GM20431 (cell line): ENCODE measurements around the gene PKP2.
"Not testable (repeated sequence)": the region's sequence is repeated elsewhere in the genome, so short reads cannot be mapped to it uniquely, and the experiment has no call there.

Experiments
- in situ Hi-C: fragments of 300-500 bp; cut with MseI, MboI; formaldehyde crosslinking; loops from one replicate; pipeline ENCODE4 v1.15.0; 2020; ENCODE audit warnings: low sequenced_read_pairs; ENCODE audit not compliant: unreplicated experiment

PKP2 gene

DNA sequence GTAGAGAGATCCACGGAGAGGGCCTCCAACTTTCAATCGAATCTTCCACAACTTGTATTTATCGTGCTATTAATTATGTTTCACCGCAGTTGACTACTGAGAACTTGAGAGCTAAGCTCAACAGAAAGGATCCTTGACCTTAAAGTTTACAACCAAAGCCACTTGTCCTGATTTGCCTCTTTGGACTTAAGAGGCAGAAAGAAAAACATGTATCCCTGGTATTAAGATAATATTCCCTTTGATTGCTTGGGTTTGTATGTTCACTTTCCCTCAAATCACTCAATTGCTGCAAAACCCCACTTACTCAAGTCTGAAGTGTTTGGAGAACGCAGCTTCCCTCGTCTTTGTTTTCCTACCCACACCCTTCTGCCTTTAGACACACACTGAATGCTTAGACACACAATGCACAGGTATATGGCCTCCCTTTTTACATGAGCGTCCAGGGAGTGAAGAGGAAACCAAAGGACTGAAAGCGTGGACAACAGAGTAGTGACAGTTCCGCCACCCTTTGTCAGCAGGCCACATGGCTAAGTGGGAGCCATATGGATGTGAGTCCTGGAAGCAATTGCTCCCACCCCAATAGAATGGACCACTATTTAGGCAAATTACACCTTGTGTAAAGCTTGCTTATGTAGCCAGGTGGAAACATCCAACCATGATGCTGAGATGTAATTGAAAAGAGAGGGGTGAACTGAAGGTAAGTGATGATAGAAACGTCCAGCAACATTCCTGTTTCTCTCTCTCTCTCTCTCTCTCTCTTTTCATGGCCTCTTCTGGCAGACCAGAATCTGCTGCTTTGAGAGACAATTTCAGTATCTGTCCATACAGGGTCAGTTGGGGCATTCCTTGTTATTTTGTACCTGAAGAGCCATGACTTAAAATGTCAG lies 1.4 kb upstream of the PKP2 start:
- in situ Hi-C loops: no loop called here

DNA sequence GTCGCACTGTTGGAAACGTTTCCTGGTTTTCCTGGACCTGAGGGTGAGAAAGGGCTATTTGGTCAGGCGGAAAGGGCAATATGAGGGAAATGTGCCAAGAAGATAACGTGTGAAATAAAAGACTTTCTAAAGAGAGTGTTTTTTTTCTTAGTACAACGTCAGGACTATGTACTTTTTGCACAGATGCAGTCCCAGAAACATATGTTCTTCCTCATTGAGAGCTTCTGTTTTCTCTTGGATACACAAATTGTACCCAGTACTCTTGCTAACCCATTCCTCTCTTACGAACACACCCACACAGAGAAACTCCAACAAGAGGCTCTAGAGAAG lies 669 bp upstream of the PKP2 start:
- in situ Hi-C loops: no loop called here

DNA sequence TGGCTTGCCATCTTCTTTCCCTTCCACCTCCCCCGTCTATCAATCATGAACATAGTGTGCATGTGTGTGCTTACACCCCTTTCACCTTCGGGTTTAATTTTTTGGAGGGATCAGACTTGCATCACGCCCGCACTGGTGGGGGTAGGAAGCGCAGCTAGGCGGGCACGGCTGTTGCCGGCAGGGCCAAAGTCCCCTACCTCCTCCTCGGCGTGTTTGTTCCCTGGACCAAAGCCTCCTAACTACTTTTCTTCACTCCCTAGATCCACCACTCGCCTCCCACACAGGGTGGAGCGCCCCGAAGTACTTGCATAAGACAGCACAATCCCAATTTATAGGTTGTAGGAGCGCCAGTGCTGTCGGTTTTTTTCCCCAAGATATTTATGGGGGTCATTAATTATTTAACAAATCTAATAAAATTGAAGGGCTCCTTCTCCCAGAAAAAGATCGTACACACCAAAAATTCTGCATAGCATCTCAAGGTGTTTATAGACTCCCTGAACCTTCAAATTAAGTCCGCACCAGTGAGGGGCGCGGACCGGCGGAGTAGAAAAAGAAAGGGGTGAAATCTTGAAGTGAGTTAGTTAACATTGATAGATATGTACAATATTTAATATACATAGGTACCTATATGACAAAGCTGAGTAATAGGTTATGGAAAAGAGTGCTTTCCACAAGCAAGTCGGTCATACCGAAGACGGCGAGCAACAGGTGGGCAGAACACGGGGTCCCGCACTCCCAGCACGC lies 717 bp downstream of the PKP2 start:
- in situ Hi-C loops: no loop called here

GRCh38 chr12:32894566-32894965 lies 2.0 kb downstream of the PKP2 start:
- in situ Hi-C loops: no loop called here

DNA sequence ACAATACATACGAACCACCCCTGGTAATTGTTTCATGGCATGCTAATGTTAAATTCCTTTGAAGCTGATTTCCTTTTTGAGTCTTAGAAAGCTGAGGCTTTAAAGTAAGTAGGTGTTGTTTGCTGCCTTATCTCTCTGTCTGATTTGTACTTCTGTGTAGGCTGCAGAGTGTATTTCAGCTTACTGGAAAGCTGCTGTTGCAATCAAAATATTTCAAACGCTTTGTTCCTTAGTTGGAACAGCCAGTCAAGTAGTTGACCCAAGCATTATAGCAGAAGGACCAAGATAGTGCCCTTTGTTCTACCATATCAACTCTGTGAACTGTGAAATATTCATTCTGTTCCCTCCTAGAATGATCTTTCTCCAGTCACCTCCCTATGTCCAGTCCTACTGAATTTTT lies 3.1 kb downstream of the PKP2 start:
- in situ Hi-C loops: no loop called here

DNA sequence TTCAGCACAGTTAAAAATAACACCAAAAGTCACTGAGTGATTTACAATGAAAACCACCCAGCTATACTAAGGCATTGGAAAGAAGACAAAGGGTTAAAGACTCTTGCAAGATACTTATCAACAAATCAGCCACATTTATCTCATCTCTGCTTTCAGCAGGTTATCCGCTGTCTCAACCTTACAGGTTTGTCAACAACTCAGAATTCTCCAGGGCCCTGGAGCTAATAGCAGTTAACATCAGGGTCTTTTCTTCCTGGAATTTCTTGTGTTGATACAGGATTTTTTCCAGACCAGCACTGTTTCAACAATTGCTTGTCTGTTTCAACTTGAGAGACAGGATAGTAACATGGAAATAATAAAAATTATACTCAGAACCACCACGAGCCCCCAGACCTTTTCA lies 3.5 kb downstream of the PKP2 start:
- in situ Hi-C loops: no loop called here

GRCh38 chr12:32892369-32892768 lies 4.2 kb downstream of the PKP2 start:
- in situ Hi-C loops: not testable (repeated sequence)

DNA sequence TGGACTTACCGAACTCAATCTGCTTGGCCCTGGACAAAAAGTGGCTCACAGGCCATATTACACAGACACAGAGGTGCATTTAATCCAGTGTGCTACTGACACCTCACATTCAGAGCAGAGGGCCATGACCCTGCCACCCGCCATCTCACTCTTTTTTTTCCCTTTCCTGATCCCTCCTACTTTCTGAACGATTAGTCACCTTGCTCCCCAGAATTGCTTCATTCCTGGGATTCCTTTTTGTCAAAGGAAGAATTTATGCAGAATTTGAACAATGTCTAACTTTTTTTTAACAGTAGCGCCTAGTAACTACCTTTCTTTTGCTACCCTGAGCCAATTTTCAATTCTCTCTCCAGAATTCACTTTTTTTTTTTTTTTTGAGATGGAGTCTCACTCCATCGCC lies 4.6 kb downstream of the PKP2 start:
- in situ Hi-C loops: no loop called here

DNA sequence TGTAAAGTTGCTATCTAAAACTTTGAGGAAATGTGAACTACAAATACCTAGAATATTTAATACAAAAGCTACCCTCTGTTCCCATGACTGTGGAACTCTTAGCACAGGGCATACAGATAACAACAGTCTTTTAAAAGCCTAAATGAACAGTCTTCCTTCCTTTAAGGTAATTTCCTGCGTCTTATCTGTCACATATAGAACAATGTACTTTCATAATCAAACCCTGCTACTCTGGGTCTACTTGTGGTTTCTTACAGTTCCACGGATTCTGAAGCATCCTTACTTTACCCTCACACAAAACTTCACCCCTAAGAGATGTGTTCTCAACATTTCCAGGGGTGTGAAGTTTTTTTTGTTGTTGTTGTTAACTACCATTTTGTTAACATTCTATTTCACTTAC lies 5.1 kb downstream of the PKP2 start:
- in situ Hi-C loops: no loop called here

GRCh38 chr12:32889011-32889760 lies 7.4 kb downstream of the PKP2 start:
- in situ Hi-C loops: no loop called here

DNA sequence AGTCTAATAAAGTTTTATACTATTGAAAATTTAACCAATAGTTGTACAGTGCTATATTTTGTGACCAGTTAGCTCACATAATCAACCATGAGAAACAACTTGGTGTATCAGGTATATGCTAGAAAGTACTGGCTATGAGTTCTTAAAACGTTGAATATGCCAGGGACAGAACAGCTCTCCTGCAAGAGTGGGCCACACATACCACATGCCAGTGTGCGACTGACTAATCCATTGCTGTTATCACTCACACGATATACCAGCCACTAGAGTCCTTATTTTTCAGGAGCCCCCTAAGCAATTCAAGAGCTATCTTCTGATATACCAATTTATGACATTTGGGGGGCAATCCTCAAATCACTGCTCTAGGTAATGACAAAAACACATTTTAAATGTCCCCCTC lies 9.5 kb downstream of the PKP2 start:
- in situ Hi-C loops: no loop called here

DNA sequence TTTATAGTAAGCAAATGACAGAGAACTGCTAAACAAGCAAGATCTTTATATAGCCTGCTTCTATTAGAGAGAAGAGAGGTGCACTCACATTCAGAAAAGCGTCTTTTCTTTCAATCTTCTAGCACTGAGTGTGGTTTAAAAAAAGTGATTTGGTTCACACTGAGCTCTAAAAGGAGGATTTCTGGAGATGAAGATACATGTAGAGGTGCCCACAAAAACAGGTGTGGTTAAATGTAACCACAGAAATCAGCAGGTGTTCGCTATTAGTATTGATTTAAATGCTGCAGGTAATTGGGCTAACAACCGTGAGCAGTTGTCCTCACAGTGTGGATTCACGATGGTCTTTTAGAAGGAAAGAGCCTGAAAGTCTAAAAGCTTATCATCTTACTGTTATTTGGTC lies 10.7 kb downstream of the PKP2 start:
- in situ Hi-C loops: no loop called here

DNA sequence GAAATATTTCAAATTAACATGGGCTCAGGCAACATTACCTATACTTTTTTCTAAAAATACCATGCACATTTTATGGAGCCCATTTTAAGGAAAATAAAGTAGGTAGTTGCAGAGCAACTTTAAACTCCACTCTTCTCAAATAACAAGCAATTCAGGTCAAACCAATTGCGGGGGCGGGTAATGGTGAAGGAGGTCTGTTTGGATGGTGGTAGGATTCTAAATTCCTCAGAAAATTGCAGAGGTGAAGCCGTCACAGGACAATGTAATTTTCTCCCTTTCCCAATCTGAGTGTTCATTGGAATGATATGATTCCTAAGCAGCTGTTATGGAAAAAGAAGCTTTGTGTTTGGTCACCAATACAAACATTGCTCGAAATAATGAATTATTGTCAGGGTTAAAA lies 11.6 kb downstream of the PKP2 start:
- in situ Hi-C loops: no loop called here

GRCh38 chr12:32881702-32882101 lies 14.9 kb downstream of the PKP2 start:
- in situ Hi-C loops: no loop called here

- in situ Hi-C loops: no loop called here
Measured at GRCh38 chr12:32881107-32881506, 15.5 kb downstream of the PKP2 start.

GRCh38 chr12:32879066-32879465 lies 17.5 kb downstream of the PKP2 start:
- in situ Hi-C loops: not testable (repeated sequence)

DNA sequence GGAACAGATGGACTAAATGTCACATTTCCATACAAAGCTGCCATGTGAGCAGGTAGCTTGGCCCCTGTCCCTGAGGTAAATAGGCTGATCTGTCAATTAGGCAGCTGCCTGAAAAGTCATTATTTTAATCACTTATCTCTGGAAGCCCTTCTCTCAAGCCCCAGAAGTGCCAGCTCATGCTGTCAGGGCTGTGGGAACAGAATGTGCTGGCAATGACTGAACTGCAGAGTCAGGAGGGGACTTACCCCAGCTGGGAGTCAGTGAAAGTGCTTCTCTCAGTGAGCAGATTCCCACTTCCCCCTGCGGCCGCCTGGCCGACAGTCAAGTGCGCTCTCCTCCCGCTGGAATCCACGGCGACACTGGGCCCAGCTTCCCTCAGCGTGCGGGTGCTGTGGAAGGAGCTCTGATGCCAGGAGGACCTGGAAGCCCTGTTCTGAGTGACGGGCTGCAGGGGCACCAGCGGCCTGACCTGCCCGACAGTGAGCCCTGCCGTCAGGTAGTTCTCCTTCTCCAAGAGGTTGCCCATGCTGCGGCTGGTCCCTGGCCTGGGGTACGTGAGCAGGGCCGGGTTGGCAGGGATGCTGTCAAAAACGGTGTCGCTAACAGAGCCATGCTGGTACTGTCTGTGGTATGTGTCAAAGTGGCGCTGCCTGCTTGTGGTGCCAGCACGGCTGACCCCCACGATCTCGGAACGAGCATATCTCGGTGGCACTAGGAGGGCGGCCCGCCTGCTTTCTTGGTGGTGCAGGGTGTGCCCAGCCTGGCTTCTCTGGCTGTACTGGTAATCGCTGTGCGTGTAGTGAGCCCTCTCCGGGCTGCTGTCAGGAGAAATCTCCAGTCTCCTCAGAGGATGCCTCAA lies 18.7 kb downstream of the PKP2 start:
- in situ Hi-C loops: no loop called here

DNA sequence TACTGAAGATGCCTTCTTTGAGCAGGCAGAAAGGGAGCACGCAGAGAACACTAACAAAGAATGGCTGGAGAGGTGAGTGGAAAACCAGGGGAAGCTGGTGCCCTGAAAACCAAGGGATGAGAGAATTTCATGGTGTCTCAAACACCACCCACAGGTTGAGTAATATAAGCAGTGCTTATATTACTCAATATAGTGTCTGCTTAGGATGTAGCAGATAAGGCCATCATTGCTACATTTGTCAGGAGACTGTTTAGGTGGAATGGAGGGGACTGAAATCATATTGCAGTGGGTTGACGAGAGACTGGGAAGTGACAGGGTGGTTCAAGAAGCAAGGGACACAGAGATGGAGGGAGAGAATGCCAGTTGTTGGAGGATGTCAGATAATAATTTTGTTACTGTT lies 20.6 kb downstream of the PKP2 start:
- in situ Hi-C loops: no loop called here

GRCh38 chr12:32874975-32875374 lies 21.6 kb downstream of the PKP2 start:
- in situ Hi-C loops: no loop called here

DNA sequence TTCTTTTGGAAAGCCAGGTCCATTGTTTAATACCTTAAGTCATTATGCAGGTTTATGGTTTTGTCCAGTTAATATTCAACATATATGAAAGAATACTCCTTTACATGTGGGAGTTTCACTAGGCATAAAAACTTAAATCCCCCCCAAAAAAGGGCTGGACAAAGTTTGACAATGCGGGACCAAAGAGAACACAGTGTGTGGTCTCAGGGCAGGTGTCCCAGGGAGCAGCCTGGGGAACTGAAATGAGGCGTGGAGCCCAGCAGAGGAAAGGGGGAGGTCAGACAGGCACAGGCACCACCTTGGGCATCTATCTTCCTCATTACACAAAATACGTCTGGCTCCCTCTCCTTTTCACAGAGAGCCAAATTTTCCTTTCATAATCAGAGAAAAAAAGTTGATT lies 22.5 kb downstream of the PKP2 start:
- in situ Hi-C loops: no loop called here
